Smooth muscle cell (in vitro differentiated cells): Measurements from ENCODE around the gene SLC17A3. TPM values are rescaled to one million over a fixed set of nuclear protein-coding genes. Genes with fewer than 3 reads are reported as not detected.

Source experiments
- DNase-seq: peaks from one replicate; lab custom pipeline; 2025; ENCODE audit not compliant: unreplicated experiment; lab: John Stamatoyannopoulos, UW
- H2AFZ ChIP-seq: fragments of 200-600 bp; sonication (generic); 2 replicates; pipeline ENCODE4 v1.6.0; 2016; ENCODE audit warnings: antibody characterized with exemption, low read depth, mild to moderate bottlenecking
- H3F3A ChIP-seq: fragments of 200-600 bp; sonication (generic); 2 replicates; pipeline ENCODE4 v1.6.0; 2017; ENCODE audit warnings: antibody characterized with exemption, low read depth
- H3K27ac ChIP-seq: fragments of 200-600 bp; sonication (generic); 2 replicates; pipeline ENCODE4 v1.5.1; 2016; ENCODE audit warnings: low read depth, mild to moderate bottlenecking
- H3K27me3 ChIP-seq: fragments of 200-600 bp; sonication (generic); 2 replicates; pipeline ENCODE4 v1.6.1; 2016; ENCODE audit warnings: low read depth, mild to moderate bottlenecking
- H3K36me3 ChIP-seq: fragments of 200-600 bp; sonication (generic); 2 replicates; pipeline ENCODE4 v1.5.1; 2016; ENCODE audit warnings: low read depth
- H3K4me1 ChIP-seq: fragments of 200-600 bp; sonication (generic); 2 replicates; pipeline ENCODE4 v1.5.1; 2016; ENCODE audit warnings: low read depth
- H3K4me2 ChIP-seq: fragments of 200-600 bp; sonication (generic); 2 replicates; pipeline ENCODE4 v1.6.0; 2016; ENCODE audit warnings: mild to moderate bottlenecking
- H3K4me3 ChIP-seq: fragments of 200-600 bp; sonication (generic); 2 replicates; pipeline ENCODE4 v1.5.1; 2016; ENCODE audit warnings: mild to moderate bottlenecking
- H3K79me2 ChIP-seq: fragments of 200-600 bp; sonication (generic); 2 replicates; pipeline ENCODE4 v1.6.0; 2016; ENCODE audit warnings: low read depth, mild to moderate bottlenecking
- H3K9ac ChIP-seq: fragments of 200-600 bp; sonication (generic); 2 replicates; pipeline ENCODE4 v1.6.0; 2016; ENCODE audit warnings: low read depth
- H3K9me3 ChIP-seq: fragments of 200-600 bp; sonication (generic); replicated peaks from 2 replicates; pipeline ENCODE4 v1.5.1; 2016; ENCODE audit warnings: low read depth
- H4K20me1 ChIP-seq: fragments of 200-600 bp; sonication (generic); 2 replicates; pipeline ENCODE4 v1.6.0; 2016; ENCODE audit warnings: low read depth
- WGBS: methylation state at CpG from one replicate; pipeline ENCODE4 v1.1.7; 2016; ENCODE audit warnings: low lambda C conversion rate; 5-methylcytosine and 5-hydroxymethylcytosine counted together
- polyA plus RNA-seq: library from polyadenylated mRNA; unstranded; fragments of >200 nt; fragmentation: Nextera tagmentation; extraction: Ambion mirVana; gene quantifications from 2 replicates; pipeline ENCODE4 v1.2.1, GENCODE V29; 2016
- total RNA-seq: library from RNA; depleted of rRNA; stranded (reverse); fragments of >200 nt; gene quantifications from 2 replicates; pipeline ENCODE4 v1.2.3, GENCODE V29; 2014
- TF ChIP-seq, protein P1 (sequence below): fragments of 200-600 bp; sonication (generic); IDR thresholded peaks from 2 replicates; pipeline ENCODE4 v1.5.1; 2017; ENCODE audit warnings: borderline replicate concordance, mild to moderate bottlenecking, antibody characterized with exemption; ENCODE audit not compliant: insufficient read depth, poor library complexity, severe bottlenecking

SLC17A3 gene
- total and polyA plus RNA-seq, 2 experiments from 2014 or later: not detected

DNA sequence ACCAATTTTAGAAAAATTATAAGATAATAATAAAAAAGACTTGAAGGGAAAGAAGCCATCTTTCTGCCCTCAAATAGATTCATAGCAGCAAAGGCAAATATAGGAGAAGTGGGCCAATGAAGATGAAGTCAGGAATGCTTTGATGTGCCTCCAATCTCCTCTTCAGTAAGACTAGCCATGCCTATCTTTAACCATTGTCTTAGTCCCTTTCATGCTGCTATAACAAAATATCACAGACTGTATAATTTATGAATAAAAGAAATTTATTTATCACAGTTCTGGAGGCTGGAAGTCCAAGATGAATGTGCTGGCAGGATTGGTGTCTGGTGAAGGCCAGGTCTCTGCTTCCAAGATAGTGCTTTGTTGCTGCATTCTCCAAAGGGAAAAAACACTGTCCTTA, 18.8 kb upstream of the SLC17A3 start:
- no peak for DNase-seq
- H4K20me1 ChIP-seq: no peaks in the 10 kb centered on the region
- no peaks in the 10 kb centered on the region for H3F3A ChIP-seq
- no peaks in the 10 kb centered on the region for H3K27me3 ChIP-seq
- no peaks in the 10 kb centered on the region for H3K79me2 ChIP-seq
- H3K4me3 ChIP-seq: no peak overlapping the region
- TF ChIP-seq, protein P1, sequence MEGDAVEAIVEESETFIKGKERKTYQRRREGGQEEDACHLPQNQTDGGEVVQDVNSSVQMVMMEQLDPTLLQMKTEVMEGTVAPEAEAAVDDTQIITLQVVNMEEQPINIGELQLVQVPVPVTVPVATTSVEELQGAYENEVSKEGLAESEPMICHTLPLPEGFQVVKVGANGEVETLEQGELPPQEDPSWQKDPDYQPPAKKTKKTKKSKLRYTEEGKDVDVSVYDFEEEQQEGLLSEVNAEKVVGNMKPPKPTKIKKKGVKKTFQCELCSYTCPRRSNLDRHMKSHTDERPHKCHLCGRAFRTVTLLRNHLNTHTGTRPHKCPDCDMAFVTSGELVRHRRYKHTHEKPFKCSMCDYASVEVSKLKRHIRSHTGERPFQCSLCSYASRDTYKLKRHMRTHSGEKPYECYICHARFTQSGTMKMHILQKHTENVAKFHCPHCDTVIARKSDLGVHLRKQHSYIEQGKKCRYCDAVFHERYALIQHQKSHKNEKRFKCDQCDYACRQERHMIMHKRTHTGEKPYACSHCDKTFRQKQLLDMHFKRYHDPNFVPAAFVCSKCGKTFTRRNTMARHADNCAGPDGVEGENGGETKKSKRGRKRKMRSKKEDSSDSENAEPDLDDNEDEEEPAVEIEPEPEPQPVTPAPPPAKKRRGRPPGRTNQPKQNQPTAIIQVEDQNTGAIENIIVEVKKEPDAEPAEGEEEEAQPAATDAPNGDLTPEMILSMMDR: no peak
- no peak overlapping the region for H3K27ac ChIP-seq
- no peaks in the 10 kb centered on the region for H3K9me3 ChIP-seq
- no peak overlapping the region for H3K4me2 ChIP-seq
- no peaks in the 10 kb centered on the region for H3K36me3 ChIP-seq
- H3K4me1 ChIP-seq: no peaks in the 10 kb centered on the region
- H2AFZ ChIP-seq: no peak overlapping the region
- no peak overlapping the region for H3K9ac ChIP-seq

GRCh38 chr6:25889877-25890853, 16.1 kb upstream of the SLC17A3 start:
- Histone ChIP-seq H3K4me1 (no peaks in the 10 kb centered on the region), H4K20me1 (no peaks in the 10 kb centered on the region), H3F3A (no peaks in the 10 kb centered on the region), H2AFZ (no peak overlapping the region), H3K9ac (no peak overlapping the region), H3K27ac (no peak overlapping the region), H3K36me3 (no peaks in the 10 kb centered on the region), H3K4me3 (no peak overlapping the region), H3K4me2 (no peak overlapping the region), H3K79me2 (no peaks in the 10 kb centered on the region), H3K27me3 (no peaks in the 10 kb centered on the region), H3K9me3 (no peaks in the 10 kb centered on the region)
- TF ChIP-seq, protein P1: peak; percentile 57
- no peak for DNase-seq
- 70% methylated on average over 5 of the region's 5 CpGs for WGBS

- no peak overlapping the region for H3K4me2 ChIP-seq
- TF ChIP-seq, protein P1: no peak
- H3K79me2 ChIP-seq: no peaks in the 10 kb centered on the region
- no peak overlapping the region for H3K27ac ChIP-seq
- H3K9ac ChIP-seq: no peak overlapping the region
- no peaks in the 10 kb centered on the region for H4K20me1 ChIP-seq
- H3K9me3 ChIP-seq: no peaks in the 10 kb centered on the region
- H2AFZ ChIP-seq: no peak overlapping the region
- H3K4me3 ChIP-seq: no peak overlapping the region
- DNase-seq: no peak
- H3K4me1 ChIP-seq: no peaks in the 10 kb centered on the region
- 80% methylated on average over 2 of the region's 2 CpGs for WGBS
- H3K36me3 ChIP-seq: no peaks in the 10 kb centered on the region
- no peaks in the 10 kb centered on the region for H3F3A ChIP-seq
- H3K27me3 ChIP-seq: no peaks in the 10 kb centered on the region
Measured at GRCh38 chr6:25888626-25889025, 14.6 kb upstream of the SLC17A3 start.
